Measurements from ENCODE around the gene ZRANB1. TPM values are rescaled to one million over a fixed set of nuclear protein-coding genes. Genes with fewer than 3 reads are reported as not detected.

Gene ZRANB1
- total and polyA plus RNA-seq, 8 donors = 7.0 to 63.7 (median 10.9) TPM

- no peaks in the 10 kb centered on the region for H3K9me3 ChIP-seq
- H3K27ac ChIP-seq = no peak overlapping the region
- WGBS, 5 donors = 93 to 98% (median 96%) methylated on average over 2 of the region's 2 CpGs
- peaks cover 9 to 51% (median 42%) of the 10 kb centered on the region in 4 donors for H3K36me3 ChIP-seq
- peaks cover 2 to 51% (median 25%) of the 10 kb centered on the region in 4 donors for H3K4me1 ChIP-seq
- DNase-seq = no peak
- H3K27me3 ChIP-seq = no peaks in the 10 kb centered on the region
- H3K4me3 ChIP-seq = no peak overlapping the region
- TF ChIP-seq CTCF (IDR thresholded peaks at IDR 0.05) (no peak), EP300 (IDR thresholded peaks at IDR 0.05) (no peak), POLR2AphosphoS5 (IDR thresholded peaks at IDR 0.05) (no peak), POLR2A (IDR thresholded peaks at IDR 0.05) (no peak)
- intact Hi-C loops (cut with DNase I; ENCODE audit: low total_unique reads) = no loop called here
Measured at GRCh38 chr10:124967255-124967654, 25.3 kb downstream of the ZRANB1 start.

GRCh38 chr10:124971276-124971675 lies 29.4 kb downstream of the ZRANB1 start:
- no peak for DNase-seq
- 28 to 43% (median 35%) methylated on average over 2 of the region's 2 CpGs for WGBS, 5 donors
- Histone ChIP-seq H3K4me3 (no peak overlapping the region), H3K9me3 (no peaks in the 10 kb centered on the region), H3K36me3 (peaks cover 14 to 87% (median 66%) of the 10 kb centered on the region in 4 donors), H3K27ac (peak overlapping the region in 2 of 5 donors; percentile 2 to 38), H3K27me3 (no peaks in the 10 kb centered on the region), H3K4me1 (peaks cover 0 to 38% (median 21%) of the 10 kb centered on the region in 4 donors)
- TF ChIP-seq POLR2AphosphoS5 (IDR thresholded peaks at IDR 0.05) (no peak), EP300 (IDR thresholded peaks at IDR 0.05) (no peak), POLR2A (IDR thresholded peaks at IDR 0.05) (no peak), CTCF (IDR thresholded peaks at IDR 0.05) (no peak)
- intact Hi-C loops (cut with DNase I; ENCODE audit: low total_unique reads) = no loop called here

- H3K9me3 ChIP-seq = no peaks in the 10 kb centered on the region
- no peak for TF ChIP-seq POLR2A (IDR thresholded peaks at IDR 0.05)
- no peak for TF ChIP-seq CTCF (IDR thresholded peaks at IDR 0.05)
- no peak for TF ChIP-seq EP300 (IDR thresholded peaks at IDR 0.05)
- no peak for TF ChIP-seq POLR2AphosphoS5 (IDR thresholded peaks at IDR 0.05)
- no peak for DNase-seq
- WGBS, 5 donors = 87 to 90% (median 89%) methylated on average over 7 of the region's 7 CpGs
- no peak overlapping the region for H3K27ac ChIP-seq
- H3K4me3 ChIP-seq = no peak overlapping the region
- H3K4me1 ChIP-seq = peaks cover 4 to 41% (median 20%) of the 10 kb centered on the region in 4 donors
- intact Hi-C loops (cut with DNase I; ENCODE audit: low total_unique reads) = no loop called here
- peaks cover 5 to 82% (median 53%) of the 10 kb centered on the region in 4 donors for H3K36me3 ChIP-seq
- no peaks in the 10 kb centered on the region for H3K27me3 ChIP-seq
Measured at GRCh38 chr10:124972637-124973036, 30.7 kb downstream of the ZRANB1 start.

GRCh38 chr10:124974131-124974530 lies 32.2 kb downstream of the ZRANB1 start:
- no peak for DNase-seq
- TF ChIP-seq POLR2AphosphoS5 (IDR thresholded peaks at IDR 0.05) (no peak), EP300 (IDR thresholded peaks at IDR 0.05) (no peak), POLR2A (IDR thresholded peaks at IDR 0.05) (no peak), CTCF (IDR thresholded peaks at IDR 0.05) (no peak)
- Histone ChIP-seq H3K36me3 (peaks cover 5 to 67% (median 41%) of the 10 kb centered on the region in 4 donors), H3K27me3 (no peaks in the 10 kb centered on the region), H3K27ac (no peak overlapping the region), H3K4me3 (no peak overlapping the region), H3K4me1 (peaks cover 8 to 41% (median 24%) of the 10 kb centered on the region in 4 donors), H3K9me3 (no peaks in the 10 kb centered on the region)
- WGBS, 5 donors = 83 to 89% (median 87%) methylated on average over 5 of the region's 5 CpGs
- intact Hi-C loops (cut with DNase I; ENCODE audit: low total_unique reads) = no loop called here
